Osteocyte (in vitro differentiated cells): Measurements from ENCODE around the gene TSHZ2. TPM values are rescaled to one million over a fixed set of nuclear protein-coding genes. Genes with fewer than 3 reads are reported as not detected.

ENCODE experiments used
- DNase-seq: peaks from one replicate; pipeline ENCODE4 v3.0.0; 2021; ENCODE audit warnings: mixed read lengths; ENCODE audit not compliant: unreplicated experiment; ENCODE audit errors: extremely low spot score
- H3K27ac Mint-ChIP-seq: one replicate; pipeline ENCODE4 v1.8.0; 2021; ENCODE audit warnings: mild to moderate bottlenecking, mixed read lengths; ENCODE audit not compliant: unreplicated experiment
- H3K27me3 Mint-ChIP-seq: one replicate; pipeline ENCODE4 v1.8.0; 2021; ENCODE audit warnings: mixed read lengths; ENCODE audit not compliant: unreplicated experiment
- H3K36me3 Mint-ChIP-seq: one replicate; pipeline ENCODE4 v1.8.0; 2021; ENCODE audit warnings: mixed read lengths; ENCODE audit not compliant: unreplicated experiment
- H3K4me1 Mint-ChIP-seq: one replicate; pipeline ENCODE4 v1.8.0; 2021; ENCODE audit warnings: mixed read lengths; ENCODE audit not compliant: unreplicated experiment
- H3K4me3 Mint-ChIP-seq: one replicate; pipeline ENCODE4 v1.8.0; 2021; ENCODE audit warnings: mild to moderate bottlenecking, moderate library complexity, mixed read lengths; ENCODE audit not compliant: unreplicated experiment
- H3K9me3 Mint-ChIP-seq: one replicate; pipeline ENCODE4 v1.8.0; 2021; ENCODE audit warnings: mixed read lengths; ENCODE audit not compliant: unreplicated experiment
- CTCF ChIP-seq: fragments of 200-600 bp; sonication (generic); IDR thresholded peaks from 2 replicates; pipeline ENCODE4 v1.5.0; 2021; ENCODE audit warnings: antibody characterized with exemption, mild to moderate bottlenecking, moderate library complexity
- total RNA-seq: library from RNA; stranded (reverse); gene quantifications from 2 replicates; pipeline ENCODE4 v1.2.1, GENCODE V29; 2021

Gene TSHZ2
- total RNA-seq, 1 donor from 2014 or later: not detected

DNA sequence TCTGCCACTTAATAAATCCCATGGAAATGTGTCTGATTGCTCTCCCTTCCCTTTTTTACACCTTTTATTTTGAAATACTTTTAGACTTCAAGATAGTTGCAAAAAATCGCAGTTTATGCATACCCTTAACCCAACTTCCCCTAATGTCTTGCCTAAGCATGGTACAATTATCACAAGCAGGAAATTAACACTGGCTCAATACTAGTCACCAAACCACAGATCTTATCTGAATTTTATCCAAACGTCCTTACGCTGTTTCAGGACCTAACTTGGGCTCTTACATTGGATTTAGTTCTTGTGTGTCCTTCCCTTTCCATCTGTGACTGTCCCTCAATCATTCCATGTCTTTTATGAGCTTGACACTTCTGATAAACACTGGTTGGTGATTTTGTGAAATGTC lies 475.2 kb downstream of the TSHZ2 start:
- Mint-ChIP-seq H3K4me1 (no peaks in the 10 kb centered on the region), H3K36me3 (no peaks in the 10 kb centered on the region), H3K27ac (no peak overlapping the region), H3K27me3 (no peaks in the 10 kb centered on the region), H3K4me3 (no peak overlapping the region), H3K9me3 (peaks cover 27% of the 10 kb centered on the region)
- DNase-seq: no peak
- TF ChIP-seq CTCF: no peak

DNA sequence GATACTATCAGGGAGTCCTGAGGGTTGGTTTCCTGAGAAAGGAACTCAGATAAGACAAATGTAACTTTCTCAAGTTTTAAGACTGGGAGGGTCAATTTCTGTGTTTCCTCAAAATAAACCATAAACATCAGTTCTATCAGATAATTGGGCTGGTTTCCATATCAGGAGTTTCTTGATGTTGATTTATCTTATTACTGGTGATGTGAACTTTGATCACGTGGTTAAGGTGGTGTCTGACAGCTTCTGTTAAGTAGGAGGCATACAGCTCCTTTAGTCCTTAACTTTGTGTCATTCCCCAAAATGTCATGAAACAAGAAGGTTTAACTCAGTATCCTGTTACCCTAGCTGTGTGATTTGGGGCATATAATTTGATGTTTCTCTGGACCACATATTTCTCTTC lies 476.3 kb downstream of the TSHZ2 start:
- DNase-seq: no peak
- Mint-ChIP-seq H3K27me3 (no peaks in the 10 kb centered on the region), H3K27ac (no peak overlapping the region), H3K9me3 (peaks cover 32% of the 10 kb centered on the region), H3K36me3 (no peaks in the 10 kb centered on the region), H3K4me1 (no peaks in the 10 kb centered on the region), H3K4me3 (no peak overlapping the region)
- TF ChIP-seq CTCF: no peak

GRCh38 chr20:53448875-53449274 lies 476.7 kb downstream of the TSHZ2 start:
- Mint-ChIP-seq H3K27ac (no peak overlapping the region), H3K36me3 (no peaks in the 10 kb centered on the region), H3K4me3 (no peak overlapping the region), H3K27me3 (no peaks in the 10 kb centered on the region), H3K9me3 (peaks cover 36% of the 10 kb centered on the region), H3K4me1 (no peaks in the 10 kb centered on the region)
- TF ChIP-seq CTCF: no peak
- DNase-seq: no peak

DNA sequence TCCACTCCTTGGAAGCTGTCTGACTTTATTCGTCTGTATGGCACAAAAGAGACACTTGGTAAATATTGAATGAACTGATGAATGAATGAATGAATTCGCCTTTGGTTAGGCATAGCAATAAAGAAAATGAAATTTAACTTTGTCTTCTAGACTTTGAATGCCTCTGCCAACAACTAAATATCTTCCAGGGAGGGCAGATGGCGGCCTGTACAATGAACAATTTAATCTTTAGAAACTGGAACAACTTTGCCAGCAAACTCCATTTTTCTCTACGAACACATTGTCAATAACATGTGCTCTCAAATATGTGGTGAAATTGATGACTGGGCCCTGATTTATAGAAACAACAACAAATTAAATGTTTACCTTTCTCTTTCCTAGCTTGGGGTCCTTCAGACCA lies 480.9 kb downstream of the TSHZ2 start:
- Mint-ChIP-seq H3K27ac (no peak overlapping the region), H3K4me1 (no peaks in the 10 kb centered on the region), H3K4me3 (no peak overlapping the region), H3K9me3 (peaks cover 25% of the 10 kb centered on the region), H3K36me3 (no peaks in the 10 kb centered on the region), H3K27me3 (no peaks in the 10 kb centered on the region)
- no peak for DNase-seq
- no peak for TF ChIP-seq CTCF

GRCh38 chr20:53454675-53455276 lies 482.6 kb downstream of the TSHZ2 start:
- peaks cover 14% of the 10 kb centered on the region for H3K9me3 Mint-ChIP-seq
- H3K36me3 Mint-ChIP-seq: no peaks in the 10 kb centered on the region
- no peaks in the 10 kb centered on the region for H3K4me1 Mint-ChIP-seq
- no peak overlapping the region for H3K4me3 Mint-ChIP-seq
- no peaks in the 10 kb centered on the region for H3K27me3 Mint-ChIP-seq
- H3K27ac Mint-ChIP-seq: no peak overlapping the region
- TF ChIP-seq CTCF: no peak
- DNase-seq: no peak
